ENCODE measurements around the gene JAKMIP1.

GRCh38 chr4:6111354-6111960 lies 88.9 kb downstream of the JAKMIP1 start:
- TF ChIP-seq POLR2AphosphoS5 (IDR thresholded peaks at IDR 0.05; ENCODE audit: low read depth, low read length) = no peak
- no peak for TF ChIP-seq POLR2A (IDR thresholded peaks at IDR 0.05; ENCODE audit: low read depth, low read length)
- no peak for TF ChIP-seq PAX5 (IDR thresholded peaks at IDR 0.05; ENCODE audit: insufficient read depth, low read length, severe bottlenecking)
- no peak for TF ChIP-seq TAF1 (IDR thresholded peaks at IDR 0.05; ENCODE audit: low read depth, low read length)
- TF ChIP-seq SPI1 (IDR thresholded peaks at IDR 0.05; ENCODE audit: low read depth, low read length) = no peak
